Thyroid gland (tissue), 4 donors: ENCODE data around the gene TTLL8. TPM values are rescaled to one million over a fixed set of nuclear protein-coding genes. Genes with fewer than 3 reads are reported as not detected.

Experiments used
- DNase-seq, 2 donors: peaks; one replicate each; pipeline ENCODE4 v3.0.0-alpha.2; 2019
- H3K27ac ChIP-seq, 3 donors: fragments of 200-600 bp; sonication (generic); 1 replicate in 2 of 3; 2 replicates in 1 of 3; pipeline ENCODE4 v1.5.1; 2016 to 2019; ENCODE audit warnings: mild to moderate bottlenecking in 1 of 3, moderate library complexity in 1 of 3
- H3K27me3 ChIP-seq: fragments of 200-600 bp; sonication (generic); one replicate; pipeline ENCODE4 v1.5.1; 2019
- H3K36me3 ChIP-seq, 2 donors: fragments of 200-600 bp; sonication (generic); one replicate each; pipeline ENCODE4 v1.5.1; 2016 to 2019
- H3K4me1 ChIP-seq, 2 donors: fragments of 200-600 bp; sonication (generic); one replicate each; pipeline ENCODE4 v1.5.1; 2017 to 2019
- H3K4me3 ChIP-seq, 3 donors: fragments of 200-600 bp; sonication (generic); replicated peaks in 1 of 3; 1 replicate in 2 of 3; 2 replicates in 1 of 3; pipeline ENCODE4 v1.5.1; 2016; ENCODE audit warnings: mild to moderate bottlenecking in 1 of 3
- H3K9me3 ChIP-seq: fragments of 200-600 bp; sonication (generic); one replicate; pipeline ENCODE4 v1.5.1; 2017
- CTCF ChIP-seq, 6 experiments: fragments of 200-600 bp in 3 of 6; fragments of 450-650 bp in 3 of 6; sonication (generic) in 3 of 6; IDR thresholded peaks; one replicate each; pipeline ENCODE4 v1.5.1; 2016 to 2019; ENCODE audit warnings: antibody characterized with exemption in 6 of 6, mild to moderate bottlenecking in 2 of 6, inconsistent platforms in 1 of 6, moderate library complexity in 1 of 6
- POLR2A ChIP-seq, 2 donors: fragments of 450-650 bp; IDR thresholded peaks; one replicate each; pipeline ENCODE4 v1.6.1; 2017; ENCODE audit warnings: antibody characterized with exemption in 2 of 2, mild to moderate bottlenecking in 2 of 2, moderate library complexity in 1 of 2
- WGBS, 2 donors: methylation state at CpG; one replicate each; pipeline ENCODE4 v1.1.5; 2017; 5-methylcytosine and 5-hydroxymethylcytosine counted together
- intact Hi-C: fragments of 100-400 bp; cut with DNase I; formaldehyde crosslinking; loops from one replicate; pipeline ENCODE4 v1.15.1; 2023
- total RNA-seq, 4 donors: library from RNA; depleted of rRNA; stranded (reverse); fragments of >200 nt; gene quantifications; one replicate each; pipeline ENCODE4 v1.2.3, GENCODE V29; 2016

TTLL8 gene
- total RNA-seq, 4 donors from 2014 or later, result not detected

- Histone ChIP-seq H3K4me1 (no peaks in the 10 kb centered on the region), H3K9me3 (no peaks in the 10 kb centered on the region), H3K36me3 (no peaks in the 10 kb centered on the region), H3K27me3 (no peaks in the 10 kb centered on the region), H3K4me3 (no peak overlapping the region), H3K27ac (no peak overlapping the region)
- WGBS, 2 donors, result 88% methylated on average over 34 to 35 of the region's 36 CpGs
- DNase-seq, result no peak
- intact Hi-C loops, result no loop called here
- TF ChIP-seq POLR2A (IDR thresholded peaks at IDR 0.05), result no peak
- no peak for TF ChIP-seq CTCF (IDR thresholded peaks at IDR 0.05)
Measured at GRCh38 chr22:50049299-50050195, 8.6 kb downstream of the TTLL8 start.

DNA sequence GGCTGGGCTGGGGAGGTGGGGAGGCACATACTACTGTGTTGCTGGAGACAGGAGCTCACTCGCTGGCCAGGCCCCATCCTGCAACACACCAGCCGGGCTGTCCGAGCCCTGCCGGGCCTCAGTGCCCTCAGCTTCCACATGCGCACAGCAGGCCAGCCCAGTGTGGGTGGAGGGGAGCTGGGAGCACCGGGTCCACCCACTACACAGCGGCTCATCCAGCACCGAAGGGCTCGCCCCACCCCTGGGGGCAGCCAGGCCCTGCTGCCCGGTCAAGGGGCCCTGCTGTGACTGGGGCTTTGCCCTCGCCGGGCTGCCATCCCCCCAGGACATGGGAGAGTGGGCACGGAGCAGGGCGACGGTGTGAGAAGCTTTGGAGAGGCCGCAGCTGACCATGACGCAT, 9.3 kb downstream of the TTLL8 start:
- Histone ChIP-seq H3K4me3 (no peak overlapping the region), H3K36me3 (no peaks in the 10 kb centered on the region), H3K27ac (no peak overlapping the region), H3K27me3 (no peaks in the 10 kb centered on the region), H3K9me3 (no peaks in the 10 kb centered on the region), H3K4me1 (no peaks in the 10 kb centered on the region)
- no peak for DNase-seq
- TF ChIP-seq CTCF (IDR thresholded peaks at IDR 0.05) (no peak), POLR2A (IDR thresholded peaks at IDR 0.05) (no peak)
- intact Hi-C loops, result no loop called here
- 67 to 89% methylated on average over 4 to 8 of the region's 17 CpGs for WGBS, 2 donors

- Histone ChIP-seq H3K36me3 (no peaks in the 10 kb centered on the region), H3K27me3 (no peaks in the 10 kb centered on the region), H3K27ac (no peak overlapping the region), H3K4me3 (no peak overlapping the region), H3K4me1 (no peaks in the 10 kb centered on the region), H3K9me3 (no peaks in the 10 kb centered on the region)
- no peak for DNase-seq
- 84 to 85% methylated on average over 11 to 12 of the region's 12 CpGs for WGBS, 2 donors
- no peak for TF ChIP-seq POLR2A (IDR thresholded peaks at IDR 0.05)
- no peak for TF ChIP-seq CTCF (IDR thresholded peaks at IDR 0.05)
- intact Hi-C loops, result no loop called here
Measured at GRCh38 chr22:50048061-50048765, 9.9 kb downstream of the TTLL8 start.

- TF ChIP-seq POLR2A (IDR thresholded peaks at IDR 0.05) (no peak), CTCF (IDR thresholded peaks at IDR 0.05) (no peak)
- Histone ChIP-seq H3K9me3 (no peaks in the 10 kb centered on the region), H3K36me3 (no peaks in the 10 kb centered on the region), H3K4me1 (no peaks in the 10 kb centered on the region), H3K27ac (no peak overlapping the region), H3K27me3 (no peaks in the 10 kb centered on the region), H3K4me3 (no peak overlapping the region)
- DNase-seq, result no peak
- 86 to 90% methylated on average over 4 to 16 of the region's 16 CpGs for WGBS, 2 donors
- intact Hi-C loops, result no loop called here
Measured at GRCh38 chr22:50047346-50047745, 10.8 kb downstream of the TTLL8 start.
